Upper lobe of left lung (tissue), 4 donors: ENCODE measurements around the gene FOXD1.

ENCODE experiments used
- EP300 ChIP-seq, 4 donors: sonication (generic); formaldehyde crosslinking; IDR thresholded peaks; one replicate each; pipeline ENCODE4 v1.5.1; 2017; ENCODE audit warnings: antibody characterized with exemption in 4 of 4, control low read depth in 2 of 4
- POLR2AphosphoS5 ChIP-seq, 2 donors: sonication (generic); formaldehyde crosslinking; IDR thresholded peaks; one replicate each; pipeline ENCODE4 v1.5.1; 2017; ENCODE audit warnings: antibody characterized with exemption in 2 of 2
- TF ChIP-seq, protein P1 (sequence below), 6 experiments: fragments of 450-650 bp in 4 of 6; fragments of 200-600 bp in 2 of 6; sonication (generic) in 2 of 6; IDR thresholded peaks; one replicate each; pipeline ENCODE4 v1.5.1; 2016 to 2019; ENCODE audit warnings: antibody characterized with exemption in 6 of 6

DNA sequence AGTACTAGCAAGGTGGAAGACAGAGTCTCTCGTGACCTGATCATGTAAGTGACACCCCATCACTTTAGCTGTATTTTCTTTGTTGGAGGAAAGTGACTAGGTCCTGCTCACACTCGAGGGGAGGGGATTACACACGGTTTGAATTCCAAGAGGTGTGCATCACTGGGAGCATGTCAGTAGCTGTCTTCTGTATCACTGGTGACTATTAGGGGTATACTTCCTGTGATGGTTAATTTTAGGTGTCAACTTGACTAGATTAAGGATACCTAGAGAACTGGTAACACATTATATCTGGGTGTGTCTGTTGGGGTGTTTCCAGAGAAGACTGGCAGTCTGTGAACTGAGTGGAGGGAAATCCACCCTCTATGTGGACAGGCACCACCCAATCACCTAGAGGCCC is 22.5 kb downstream of the FOXD1 start:
- TF ChIP-seq, protein P1, sequence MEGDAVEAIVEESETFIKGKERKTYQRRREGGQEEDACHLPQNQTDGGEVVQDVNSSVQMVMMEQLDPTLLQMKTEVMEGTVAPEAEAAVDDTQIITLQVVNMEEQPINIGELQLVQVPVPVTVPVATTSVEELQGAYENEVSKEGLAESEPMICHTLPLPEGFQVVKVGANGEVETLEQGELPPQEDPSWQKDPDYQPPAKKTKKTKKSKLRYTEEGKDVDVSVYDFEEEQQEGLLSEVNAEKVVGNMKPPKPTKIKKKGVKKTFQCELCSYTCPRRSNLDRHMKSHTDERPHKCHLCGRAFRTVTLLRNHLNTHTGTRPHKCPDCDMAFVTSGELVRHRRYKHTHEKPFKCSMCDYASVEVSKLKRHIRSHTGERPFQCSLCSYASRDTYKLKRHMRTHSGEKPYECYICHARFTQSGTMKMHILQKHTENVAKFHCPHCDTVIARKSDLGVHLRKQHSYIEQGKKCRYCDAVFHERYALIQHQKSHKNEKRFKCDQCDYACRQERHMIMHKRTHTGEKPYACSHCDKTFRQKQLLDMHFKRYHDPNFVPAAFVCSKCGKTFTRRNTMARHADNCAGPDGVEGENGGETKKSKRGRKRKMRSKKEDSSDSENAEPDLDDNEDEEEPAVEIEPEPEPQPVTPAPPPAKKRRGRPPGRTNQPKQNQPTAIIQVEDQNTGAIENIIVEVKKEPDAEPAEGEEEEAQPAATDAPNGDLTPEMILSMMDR (IDR thresholded peaks at IDR 0.05) = no peak
- TF ChIP-seq POLR2AphosphoS5 (IDR thresholded peaks at IDR 0.05) = no peak
- TF ChIP-seq EP300 (IDR thresholded peaks at IDR 0.05) = no peak
